Hepatocyte (in vitro differentiated cells): ENCODE measurements around the gene LAMB3. TPM values are rescaled to one million over a fixed set of nuclear protein-coding genes. Genes with fewer than 3 reads are reported as not detected.

Experiments
- DNase-seq: peaks from one replicate; pipeline ENCODE4 v3.0.0-alpha.2; 2016; ENCODE audit warnings: low spot score
- H2AFZ ChIP-seq: fragments of 200-600 bp; sonication (generic); 2 replicates; pipeline ENCODE4 v1.6.0; 2016; ENCODE audit warnings: antibody characterized with exemption, mild to moderate bottlenecking
- H3K27ac ChIP-seq: fragments of 200-600 bp; sonication (generic); 2 replicates; pipeline ENCODE4 v1.5.1; 2016; ENCODE audit warnings: mild to moderate bottlenecking
- H3K27me3 ChIP-seq: fragments of 200-600 bp; sonication (generic); 2 replicates; pipeline ENCODE4 v1.6.1; 2016
- H3K36me3 ChIP-seq: fragments of 200-600 bp; sonication (generic); replicated peaks from 2 replicates; pipeline ENCODE4 v1.5.1; 2016; ENCODE audit warnings: low read depth; ENCODE audit not compliant: insufficient read depth
- H3K4me1 ChIP-seq: fragments of 200-600 bp; sonication (generic); 2 replicates; pipeline ENCODE4 v1.5.1; 2016; ENCODE audit warnings: mild to moderate bottlenecking, moderate library complexity; ENCODE audit not compliant: insufficient read depth
- H3K4me2 ChIP-seq: fragments of 200-600 bp; sonication (generic); 2 replicates; pipeline ENCODE4 v1.6.0; 2016
- H3K4me3 ChIP-seq: fragments of 200-600 bp; sonication (generic); 2 replicates; pipeline ENCODE4 v1.5.1; 2016; ENCODE audit warnings: mild to moderate bottlenecking
- H3K79me2 ChIP-seq: fragments of 200-600 bp; sonication (generic); 2 replicates; pipeline ENCODE4 v1.6.0; 2017; ENCODE audit warnings: mild to moderate bottlenecking
- H3K9me2 ChIP-seq: fragments of 200-600 bp; sonication (generic); replicated peaks from 2 replicates; pipeline ENCODE4 v1.6.0; 2017; ENCODE audit warnings: mild to moderate bottlenecking; ENCODE audit not compliant: insufficient read depth
- H3K9me3 ChIP-seq: fragments of 200-600 bp; sonication (generic); 2 replicates; pipeline ENCODE4 v1.5.1; 2016; ENCODE audit warnings: low read depth, mild to moderate bottlenecking
- H4K20me1 ChIP-seq: fragments of 200-600 bp; sonication (generic); 2 replicates; pipeline ENCODE4 v1.6.0; 2016; ENCODE audit warnings: mild to moderate bottlenecking; ENCODE audit not compliant: insufficient read depth, poor library complexity, severe bottlenecking
- CTCF ChIP-seq: fragments of 200-600 bp; sonication (generic); IDR thresholded peaks from 2 replicates; pipeline ENCODE4 v1.5.1; 2016; ENCODE audit warnings: antibody characterized with exemption, mild to moderate bottlenecking; ENCODE audit not compliant: poor library complexity
- EZH2 ChIP-seq: fragments of 200-600 bp; sonication (generic); IDR thresholded peaks from 2 replicates; pipeline ENCODE4 v1.6.1; 2016; ENCODE audit warnings: antibody characterized with exemption, mild to moderate bottlenecking, borderline replicate concordance
- EZH2phosphoT487 ChIP-seq: fragments of 200-600 bp; sonication (generic); IDR thresholded peaks from one replicate; pipeline ENCODE4 v1.6.1; 2018; ENCODE audit warnings: antibody characterized with exemption, mild to moderate bottlenecking, low read depth, moderate library complexity; ENCODE audit not compliant: unreplicated experiment, severe bottlenecking
- WGBS: methylation state at CpG from one replicate; pipeline ENCODE4 v1.1.6; 2016; ENCODE audit warnings: low lambda C conversion rate; ENCODE audit errors: missing lambda C conversion rate; 5-methylcytosine and 5-hydroxymethylcytosine counted together
- polyA plus RNA-seq: library from polyadenylated mRNA; unstranded; fragments of >200 nt; fragmentation: Nextera tagmentation; extraction: Ambion mirVana; gene quantifications from 2 replicates; pipeline ENCODE4 v1.2.1, GENCODE V29; 2016
- total RNA-seq: library from RNA; depleted of rRNA; stranded (reverse); fragments of >200 nt; gene quantifications from 2 replicates; pipeline ENCODE4 v1.2.3, GENCODE V29; 2014

LAMB3 gene
- total and polyA plus RNA-seq, 2 experiments from 2014 or later, result 55.9 to 76.9 TPM

GRCh38 chr1:209620487-209620884 is 31.7 kb downstream of the LAMB3 start:
- no peak for DNase-seq
- H3K27me3 ChIP-seq, result no peaks in the 10 kb centered on the region
- no peak overlapping the region for H3K27ac ChIP-seq
- H4K20me1 ChIP-seq, result no peaks in the 10 kb centered on the region
- H2AFZ ChIP-seq, result no peak overlapping the region
- H3K4me2 ChIP-seq, result no peak overlapping the region
- no peak for TF ChIP-seq EZH2phosphoT487
- no peak for TF ChIP-seq CTCF
- TF ChIP-seq EZH2, result no peak
- H3K9me2 ChIP-seq, result no peaks in the 10 kb centered on the region
- H3K4me3 ChIP-seq, result no peak overlapping the region
- no peaks in the 10 kb centered on the region for H3K79me2 ChIP-seq
- no peaks in the 10 kb centered on the region for H3K9me3 ChIP-seq
- 89% methylated on average over 3 of the region's 3 CpGs for WGBS
- no peaks in the 10 kb centered on the region for H3K36me3 ChIP-seq
- peaks cover 3% of the 10 kb centered on the region for H3K4me1 ChIP-seq

- Histone ChIP-seq H3K27ac (no peak overlapping the region), H2AFZ (no peak overlapping the region), H3K9me3 (no peaks in the 10 kb centered on the region), H3K79me2 (no peaks in the 10 kb centered on the region), H3K4me2 (no peak overlapping the region), H3K9me2 (no peaks in the 10 kb centered on the region), H4K20me1 (no peaks in the 10 kb centered on the region), H3K4me1 (peaks cover 3% of the 10 kb centered on the region), H3K4me3 (no peak overlapping the region), H3K27me3 (no peaks in the 10 kb centered on the region), H3K36me3 (no peaks in the 10 kb centered on the region)
- DNase-seq, result no peak
- TF ChIP-seq CTCF (no peak), EZH2 (no peak), EZH2phosphoT487 (no peak)
- 82% methylated on average over 7 of the region's 7 CpGs for WGBS
These were observed 32.3 kb downstream of the LAMB3 start for GRCh38 chr1:209619696-209620486.

GRCh38 chr1:209618756-209619420 is 33.3 kb downstream of the LAMB3 start:
- Histone ChIP-seq H2AFZ (no peak overlapping the region), H4K20me1 (no peaks in the 10 kb centered on the region), H3K27ac (no peak overlapping the region), H3K79me2 (no peaks in the 10 kb centered on the region), H3K36me3 (no peaks in the 10 kb centered on the region), H3K4me1 (peaks cover 3% of the 10 kb centered on the region), H3K27me3 (no peaks in the 10 kb centered on the region), H3K9me3 (no peaks in the 10 kb centered on the region), H3K9me2 (no peaks in the 10 kb centered on the region), H3K4me3 (no peak overlapping the region), H3K4me2 (no peak overlapping the region)
- TF ChIP-seq EZH2 (no peak), EZH2phosphoT487 (no peak), CTCF (no peak)
- DNase-seq, result no peak
- 92% methylated on average over 6 of the region's 6 CpGs for WGBS
